Smooth muscle cell (in vitro differentiated cells): ENCODE measurements around the gene MUC22. TPM values are rescaled to one million over a fixed set of nuclear protein-coding genes. Genes with fewer than 3 reads are reported as not detected.
A peak's percentile ranks its signal among the peaks of the same experiment; 100 is the strongest.
"Not testable (repeated sequence)": the region's sequence is repeated elsewhere in the genome, so short reads cannot be mapped to it uniquely, and the experiment has no call there.

Experiments used
- DNase-seq: peaks from one replicate; lab custom pipeline; 2025; ENCODE audit not compliant: unreplicated experiment; lab: John Stamatoyannopoulos, UW
- H2AFZ ChIP-seq: fragments of 200-600 bp; sonication (generic); 2 replicates; pipeline ENCODE4 v1.6.0; 2016; ENCODE audit warnings: antibody characterized with exemption, low read depth, mild to moderate bottlenecking
- H3F3A ChIP-seq: fragments of 200-600 bp; sonication (generic); 2 replicates; pipeline ENCODE4 v1.6.0; 2017; ENCODE audit warnings: antibody characterized with exemption, low read depth
- H3K27ac ChIP-seq: fragments of 200-600 bp; sonication (generic); 2 replicates; pipeline ENCODE4 v1.5.1; 2016; ENCODE audit warnings: low read depth, mild to moderate bottlenecking
- H3K27me3 ChIP-seq: fragments of 200-600 bp; sonication (generic); 2 replicates; pipeline ENCODE4 v1.6.1; 2016; ENCODE audit warnings: low read depth, mild to moderate bottlenecking
- H3K36me3 ChIP-seq: fragments of 200-600 bp; sonication (generic); 2 replicates; pipeline ENCODE4 v1.5.1; 2016; ENCODE audit warnings: low read depth
- H3K4me1 ChIP-seq: fragments of 200-600 bp; sonication (generic); 2 replicates; pipeline ENCODE4 v1.5.1; 2016; ENCODE audit warnings: low read depth
- H3K4me2 ChIP-seq: fragments of 200-600 bp; sonication (generic); 2 replicates; pipeline ENCODE4 v1.6.0; 2016; ENCODE audit warnings: mild to moderate bottlenecking
- H3K4me3 ChIP-seq: fragments of 200-600 bp; sonication (generic); 2 replicates; pipeline ENCODE4 v1.5.1; 2016; ENCODE audit warnings: mild to moderate bottlenecking
- H3K79me2 ChIP-seq: fragments of 200-600 bp; sonication (generic); 2 replicates; pipeline ENCODE4 v1.6.0; 2016; ENCODE audit warnings: low read depth, mild to moderate bottlenecking
- H3K9ac ChIP-seq: fragments of 200-600 bp; sonication (generic); 2 replicates; pipeline ENCODE4 v1.6.0; 2016; ENCODE audit warnings: low read depth
- H3K9me3 ChIP-seq: fragments of 200-600 bp; sonication (generic); replicated peaks from 2 replicates; pipeline ENCODE4 v1.5.1; 2016; ENCODE audit warnings: low read depth
- H4K20me1 ChIP-seq: fragments of 200-600 bp; sonication (generic); 2 replicates; pipeline ENCODE4 v1.6.0; 2016; ENCODE audit warnings: low read depth
- CTCF ChIP-seq: fragments of 200-600 bp; sonication (generic); IDR thresholded peaks from 2 replicates; pipeline ENCODE4 v1.5.1; 2017; ENCODE audit warnings: borderline replicate concordance, mild to moderate bottlenecking, antibody characterized with exemption; ENCODE audit not compliant: insufficient read depth, poor library complexity, severe bottlenecking
- WGBS: methylation state at CpG from one replicate; pipeline ENCODE4 v1.1.7; 2016; ENCODE audit warnings: low lambda C conversion rate; 5-methylcytosine and 5-hydroxymethylcytosine counted together
- polyA plus RNA-seq: library from polyadenylated mRNA; unstranded; fragments of >200 nt; fragmentation: Nextera tagmentation; extraction: Ambion mirVana; gene quantifications from 2 replicates; pipeline ENCODE4 v1.2.1, GENCODE V29; 2016
- total RNA-seq: library from RNA; depleted of rRNA; stranded (reverse); fragments of >200 nt; gene quantifications from 2 replicates; pipeline ENCODE4 v1.2.3, GENCODE V29; 2014

Gene MUC22
- total and polyA plus RNA-seq, 2 experiments from 2014 or later: not detected

- Histone ChIP-seq H4K20me1 (no peaks in the 10 kb centered on the region), H3K4me1 (peaks cover 4% of the 10 kb centered on the region), H3K27ac (no peak overlapping the region), H3K9me3 (no peaks in the 10 kb centered on the region), H3K36me3 (no peaks in the 10 kb centered on the region), H3F3A (peaks cover 4% of the 10 kb centered on the region), H2AFZ (no peak overlapping the region), H3K4me3 (no peak overlapping the region), H3K79me2 (no peaks in the 10 kb centered on the region), H3K4me2 (no peak overlapping the region), H3K9ac (no peak overlapping the region), H3K27me3 (peaks cover 9% of the 10 kb centered on the region)
- WGBS: 50% methylated on average over 2 of the region's 2 CpGs
- no peak for DNase-seq
- TF ChIP-seq CTCF: no peak
Observed at GRCh38 chr6:31065556-31065955, 55.3 kb downstream of the MUC22 start.

GRCh38 chr6:31067028-31067427 is 56.8 kb downstream of the MUC22 start:
- WGBS: 96% methylated on average over 19 of the region's 32 CpGs
- not testable (repeated sequence) for H3K36me3 ChIP-seq, H4K20me1 ChIP-seq

GRCh38 chr6:31067891-31068668 is 57.8 kb downstream of the MUC22 start:
- not testable (repeated sequence) for H3K27me3 ChIP-seq, H2AFZ ChIP-seq, H4K20me1 ChIP-seq, H3K36me3 ChIP-seq, H3K79me2 ChIP-seq, H3K4me3 ChIP-seq, H3K4me2 ChIP-seq, DNase-seq, H3K9ac ChIP-seq, H3K27ac ChIP-seq, H3K9me3 ChIP-seq, H3F3A ChIP-seq
- WGBS: 75% methylated on average over 3 of the region's 11 CpGs
- peaks cover 10% of the 10 kb centered on the region for H3K4me1 ChIP-seq

More at GRCh38 chr6:31067028-31067427, 56.8 kb downstream of the MUC22 start:
- not testable (repeated sequence) for H3K4me2 ChIP-seq, H3K27ac ChIP-seq, H2AFZ ChIP-seq, H3K9me3 ChIP-seq, H3K9ac ChIP-seq, DNase-seq, H3F3A ChIP-seq, H3K27me3 ChIP-seq, H3K4me3 ChIP-seq, H3K79me2 ChIP-seq
- peaks cover 10% of the 10 kb centered on the region for H3K4me1 ChIP-seq

GRCh38 chr6:31068669-31069340 is 58.5 kb downstream of the MUC22 start:
- Histone ChIP-seq H4K20me1 (no peaks in the 10 kb centered on the region), H3K9ac (no peak overlapping the region), H3K27me3 (no peaks in the 10 kb centered on the region), H3K27ac (no peak overlapping the region), H2AFZ (no peak overlapping the region), H3K4me2 (no peak overlapping the region), H3K4me3 (no peak overlapping the region), H3K9me3 (no peaks in the 10 kb centered on the region), H3K79me2 (no peaks in the 10 kb centered on the region), H3K36me3 (no peaks in the 10 kb centered on the region), H3K4me1 (peaks cover 10% of the 10 kb centered on the region), H3F3A (peaks cover 4% of the 10 kb centered on the region)
- peak; percentile 37 for DNase-seq
- peak; percentile 81 for TF ChIP-seq CTCF
- WGBS: 45% methylated on average over 13 of the region's 13 CpGs
